Lung (tissue), 12 donors: ENCODE measurements around the gene FBXO30. TPM values are rescaled to one million over a fixed set of nuclear protein-coding genes. Genes with fewer than 3 reads are reported as not detected.

Source experiments
- ATAC-seq: fragments of 200-7000 bp; cut with Tn5 transposase; one replicate; pipeline ENCODE4 v1.9.1; 2020; ENCODE audit warnings: moderate number of reproducible peaks; ENCODE audit not compliant: insufficient read depth, low FRiP score
- DNase-seq, 3 donors: peaks; one replicate each; pipeline ENCODE4 v3.0.0-alpha.2; 2013 to 2017
- H3K27ac ChIP-seq, 2 donors: one replicate each; pipeline ENCODE4 v1.5.1; 2013; ENCODE audit warnings: mild to moderate bottlenecking in 2 of 2, moderate library complexity in 2 of 2, control low read depth in 1 of 2, inconsistent platforms in 1 of 2, low read depth in 1 of 2, low read length in 1 of 2
- H3K27me3 ChIP-seq, 3 donors: one replicate each; pipeline ENCODE4 v1.5.1; 2013; ENCODE audit warnings: low read length in 2 of 3; ENCODE audit not compliant: control insufficient read depth in 3 of 3, insufficient read depth in 3 of 3
- H3K36me3 ChIP-seq, 4 donors: one replicate each; pipeline ENCODE4 v1.5.1; 2013; ENCODE audit warnings: low read length in 4 of 4, mild to moderate bottlenecking in 1 of 4, moderate library complexity in 1 of 4; ENCODE audit not compliant: control insufficient read depth in 4 of 4, insufficient read depth in 4 of 4
- H3K4me1 ChIP-seq, 5 donors: one replicate each; pipeline ENCODE4 v1.5.1; 2013; ENCODE audit warnings: low read length in 5 of 5, mild to moderate bottlenecking in 2 of 5, moderate library complexity in 1 of 5; ENCODE audit not compliant: control insufficient read depth in 5 of 5, insufficient read depth in 5 of 5
- H3K4me3 ChIP-seq: one replicate; pipeline ENCODE4 v1.5.1; 2013; ENCODE audit warnings: mild to moderate bottlenecking, control low read depth, moderate library complexity
- H3K9ac ChIP-seq, 2 donors: one replicate each; pipeline ENCODE4 v1.5.1; 2013; ENCODE audit warnings: low read length in 2 of 2, control low read depth in 1 of 2; ENCODE audit not compliant: insufficient read depth in 1 of 2
- H3K9me3 ChIP-seq, 4 donors: one replicate each; pipeline ENCODE4 v1.5.1; 2013; ENCODE audit warnings: low read length in 3 of 4, mild to moderate bottlenecking in 1 of 4, moderate library complexity in 1 of 4; ENCODE audit not compliant: control insufficient read depth in 4 of 4, insufficient read depth in 3 of 4
- WGBS, 2 donors: extraction: QIAGEN DNeasy Blood & Tissue Kit; methylation state at CpG; one replicate each; pipeline ENCODE4 v1.1.7; 2013; 5-methylcytosine and 5-hydroxymethylcytosine counted together
- polyA plus RNA-seq, 2 donors: library from polyadenylated mRNA; stranded (reverse); fragments of 200-250 nt; gene quantifications; one replicate each; pipeline ENCODE4 v1.2.1, GENCODE V29; 2013
- total RNA-seq, 2 donors: library from RNA; depleted of rRNA in 1 of 2; stranded (reverse); fragments of >200 nt in 1 of 2; gene quantifications; one replicate each; pipeline ENCODE4 v1.2.1, GENCODE V29; 2014 to 2021
- TF ChIP-seq, protein P1 (sequence below): IDR thresholded peaks from 2 replicates; pipeline ENCODE4 v1.5.1; 2012; ENCODE audit warnings: mild to moderate bottlenecking; ENCODE audit errors: control extremely low read depth, extremely low read depth
- donor health status: control.
- donor health status: control.
- donor health status: Bipolar disorder and iron deficiency.
- donor health status: healthy.
- donor health status: DM: yes; HTN: yes; CAD: no.

Gene FBXO30
- total and polyA plus RNA-seq, 4 donors = 3.9 to 16.1 (median 5.6) TPM

DNA sequence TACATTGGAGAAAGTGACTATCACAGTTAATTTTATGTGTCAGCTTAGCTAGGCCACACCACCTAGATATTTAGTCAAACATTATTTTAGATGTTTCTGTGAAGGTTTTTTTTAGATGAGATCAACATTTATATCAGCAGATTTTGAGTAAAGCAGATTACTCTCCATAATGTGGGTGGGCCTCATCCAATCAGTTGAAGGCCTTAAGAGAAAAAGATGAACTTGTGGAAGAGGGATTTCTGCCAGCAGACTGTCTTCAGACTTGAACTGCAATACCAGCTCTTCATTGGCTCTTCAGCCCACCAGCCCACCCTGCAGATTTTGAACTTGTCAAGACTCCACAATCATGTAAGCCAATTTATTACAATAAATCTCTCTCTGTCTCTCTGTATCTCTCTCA lies 25.1 kb upstream of the FBXO30 start:
- Histone ChIP-seq H3K9ac (no peak overlapping the region), H3K9me3 (no peaks in the 10 kb centered on the region), H3K4me1 (peaks cover 0 to 8% (median 2%) of the 10 kb centered on the region in 5 donors), H3K27ac (no peak overlapping the region), H3K27me3 (no peaks in the 10 kb centered on the region), H3K36me3 (no peaks in the 10 kb centered on the region), H3K4me3 (no peak overlapping the region)
- no peak for DNase-seq
- ATAC-seq = no peak
- TF ChIP-seq, protein P1, sequence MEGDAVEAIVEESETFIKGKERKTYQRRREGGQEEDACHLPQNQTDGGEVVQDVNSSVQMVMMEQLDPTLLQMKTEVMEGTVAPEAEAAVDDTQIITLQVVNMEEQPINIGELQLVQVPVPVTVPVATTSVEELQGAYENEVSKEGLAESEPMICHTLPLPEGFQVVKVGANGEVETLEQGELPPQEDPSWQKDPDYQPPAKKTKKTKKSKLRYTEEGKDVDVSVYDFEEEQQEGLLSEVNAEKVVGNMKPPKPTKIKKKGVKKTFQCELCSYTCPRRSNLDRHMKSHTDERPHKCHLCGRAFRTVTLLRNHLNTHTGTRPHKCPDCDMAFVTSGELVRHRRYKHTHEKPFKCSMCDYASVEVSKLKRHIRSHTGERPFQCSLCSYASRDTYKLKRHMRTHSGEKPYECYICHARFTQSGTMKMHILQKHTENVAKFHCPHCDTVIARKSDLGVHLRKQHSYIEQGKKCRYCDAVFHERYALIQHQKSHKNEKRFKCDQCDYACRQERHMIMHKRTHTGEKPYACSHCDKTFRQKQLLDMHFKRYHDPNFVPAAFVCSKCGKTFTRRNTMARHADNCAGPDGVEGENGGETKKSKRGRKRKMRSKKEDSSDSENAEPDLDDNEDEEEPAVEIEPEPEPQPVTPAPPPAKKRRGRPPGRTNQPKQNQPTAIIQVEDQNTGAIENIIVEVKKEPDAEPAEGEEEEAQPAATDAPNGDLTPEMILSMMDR = no peak

DNA sequence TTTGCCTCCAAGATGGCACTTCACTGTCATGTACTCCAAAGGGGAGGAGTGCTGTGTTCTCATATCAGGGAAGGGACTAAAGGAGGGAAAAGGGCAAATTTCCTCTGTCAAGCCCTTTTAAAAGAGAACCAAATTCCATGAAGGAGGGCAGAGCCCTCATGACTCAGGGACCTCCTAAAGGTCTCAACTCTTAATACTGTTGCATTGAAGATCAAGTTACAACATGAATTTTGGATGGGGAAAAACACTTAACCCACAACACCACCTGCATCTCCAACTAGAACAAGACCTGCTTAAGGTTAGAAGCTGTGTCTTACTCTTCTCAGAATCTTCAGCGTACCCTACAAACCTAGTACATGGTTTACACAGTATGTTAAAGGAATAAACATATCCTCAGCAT lies 23.7 kb upstream of the FBXO30 start:
- Histone ChIP-seq H3K9me3 (no peaks in the 10 kb centered on the region), H3K27me3 (no peaks in the 10 kb centered on the region), H3K9ac (no peak overlapping the region), H3K4me3 (no peak overlapping the region), H3K4me1 (peaks cover 0 to 6% (median 0%) of the 10 kb centered on the region in 5 donors), H3K27ac (no peak overlapping the region), H3K36me3 (no peaks in the 10 kb centered on the region)
- ATAC-seq (no peak), DNase-seq (no peak)
- WGBS, 2 donors = 98 to 99% methylated on average over 1 of the region's 1 CpG
- TF ChIP-seq, protein P1 = no peak

DNA sequence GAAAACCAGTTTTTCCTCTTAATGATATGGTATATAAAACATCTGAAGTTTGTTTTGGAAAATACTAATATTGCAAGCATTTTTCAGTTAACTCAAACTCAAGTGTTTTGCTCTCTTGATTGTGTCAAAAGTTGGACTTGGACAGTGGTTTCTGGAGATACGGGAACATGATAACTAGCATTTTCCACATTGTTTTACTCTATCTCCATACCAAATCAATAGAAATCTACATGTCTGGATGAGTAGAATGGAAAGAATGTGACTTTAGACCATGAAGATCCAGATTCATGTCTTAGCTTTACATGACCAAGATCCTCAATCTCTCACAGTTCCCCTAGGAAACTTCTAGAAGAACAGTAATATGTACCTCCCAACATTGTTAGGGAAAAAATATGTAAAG lies 22.2 kb upstream of the FBXO30 start:
- DNase-seq = no peak
- no peaks in the 10 kb centered on the region for H3K27me3 ChIP-seq
- H3K9me3 ChIP-seq = no peaks in the 10 kb centered on the region
- TF ChIP-seq, protein P1 = no peak
- no peak overlapping the region for H3K4me3 ChIP-seq
- no peaks in the 10 kb centered on the region for H3K36me3 ChIP-seq
- 95 to 97% methylated on average over 1 of the region's 1 CpG for WGBS, 2 donors
- no peak overlapping the region for H3K9ac ChIP-seq
- no peaks in the 10 kb centered on the region for H3K4me1 ChIP-seq
- H3K27ac ChIP-seq = no peak overlapping the region
- ATAC-seq = no peak

DNA sequence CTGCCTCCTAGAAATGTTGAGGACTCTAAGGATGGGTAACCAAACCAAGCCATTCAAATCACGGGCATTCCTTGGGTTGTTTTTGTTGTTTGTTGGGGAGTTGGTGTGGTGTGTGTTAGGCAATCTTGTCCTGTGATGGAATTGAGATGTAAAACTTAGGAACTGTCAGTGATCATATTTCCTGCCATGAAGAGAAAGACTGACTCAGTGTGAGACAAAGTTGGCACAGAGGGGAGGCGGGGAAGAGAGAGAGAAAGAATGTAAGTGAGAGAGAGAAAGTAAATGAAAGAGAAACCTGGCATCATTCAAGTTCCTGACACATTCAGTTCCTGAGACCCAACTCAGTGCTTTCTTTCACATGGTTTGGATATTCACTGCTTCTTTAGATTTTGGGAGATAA lies 21.6 kb upstream of the FBXO30 start:
- no peak overlapping the region for H3K27ac ChIP-seq
- ATAC-seq (no peak), DNase-seq (no peak)
- H3K4me3 ChIP-seq = no peak overlapping the region
- H3K27me3 ChIP-seq = no peaks in the 10 kb centered on the region
- WGBS, 2 donors = 81 to 83% methylated on average over 2 of the region's 2 CpGs
- H3K36me3 ChIP-seq = no peaks in the 10 kb centered on the region
- H3K9ac ChIP-seq = no peak overlapping the region
- H3K4me1 ChIP-seq = no peaks in the 10 kb centered on the region
- TF ChIP-seq, protein P1 = no peak
- no peaks in the 10 kb centered on the region for H3K9me3 ChIP-seq
